Measurements from ENCODE around the gene ANKRD36.
"Not testable (repeated sequence)": the region's sequence is repeated elsewhere in the genome, so short reads cannot be mapped to it uniquely, and the experiment has no call there.

Gene ANKRD36

GRCh38 chr2:97113882-97114255 lies 916 bp downstream of the ANKRD36 start:
- not testable (repeated sequence) for DNase-seq (ENCODE audit: low spot score)

DNA sequence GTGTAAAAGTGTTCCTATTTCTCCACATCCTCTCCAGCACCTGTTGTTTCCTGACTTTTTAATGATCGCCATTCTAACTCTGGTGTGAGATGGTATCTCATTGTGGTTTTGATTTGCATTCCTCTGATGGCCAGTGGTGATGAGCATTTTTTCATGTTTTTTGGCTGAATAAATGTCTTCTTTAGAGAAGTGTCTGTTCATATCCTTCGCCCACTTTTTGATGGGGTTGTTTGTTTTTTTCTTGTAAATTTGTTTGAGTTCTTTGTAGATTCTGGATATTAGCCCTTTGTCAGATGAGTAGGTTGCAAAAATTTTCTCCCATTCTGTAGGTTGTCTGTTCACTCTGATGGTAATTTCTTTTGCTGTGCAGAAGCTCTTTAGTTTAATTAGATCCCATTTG lies 16.1 kb downstream of the ANKRD36 start:
- not testable (repeated sequence) for DNase-seq (ENCODE audit: low spot score)

- not testable (repeated sequence) for DNase-seq (ENCODE audit: low spot score)
Observed at GRCh38 chr2:97144016-97144415, 31.1 kb downstream of the ANKRD36 start.

DNA sequence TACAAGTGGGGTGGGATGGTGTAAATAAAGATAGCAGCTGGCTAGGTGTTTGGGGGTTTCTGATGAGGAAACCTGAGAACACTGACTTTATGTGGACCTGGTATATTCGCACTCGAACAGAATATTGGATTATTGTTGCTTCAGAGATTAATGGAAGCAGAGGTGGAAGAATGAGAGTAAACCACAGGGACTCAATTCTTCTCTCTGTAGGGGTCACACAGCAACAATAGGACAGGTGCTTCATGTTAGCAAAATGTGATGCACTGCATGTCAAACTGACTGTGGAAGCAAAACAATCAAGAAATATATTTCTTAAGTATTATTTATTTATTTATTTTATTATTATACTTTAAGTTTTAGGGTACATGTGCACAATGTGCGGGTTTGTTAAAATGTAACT lies 53.6 kb downstream of the ANKRD36 start:
- not testable (repeated sequence) for DNase-seq (ENCODE audit: low spot score)

DNA sequence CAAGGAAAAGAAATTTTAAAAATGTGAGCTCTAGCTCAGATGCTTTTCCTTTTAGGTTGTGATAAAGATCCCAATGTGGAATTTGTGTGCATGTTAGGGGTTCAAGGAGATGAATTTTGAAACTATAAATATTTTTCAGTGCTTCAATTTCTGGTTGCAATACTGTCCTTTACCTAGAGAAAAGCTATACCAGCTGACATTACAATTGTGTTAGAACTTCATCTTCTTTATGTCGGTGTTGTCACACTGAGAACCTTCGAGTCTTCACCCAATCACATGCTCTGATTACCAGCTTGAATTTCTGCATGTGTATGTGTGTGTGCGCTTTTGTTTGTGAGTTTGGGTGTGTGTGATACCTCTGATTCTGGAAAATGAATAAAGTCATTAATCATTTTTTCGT lies 55.0 kb downstream of the ANKRD36 start:
- DNase-seq (ENCODE audit: low spot score): not testable (repeated sequence)

- DNase-seq (ENCODE audit: low spot score): not testable (repeated sequence)
Observed at GRCh38 chr2:97168583-97168982, 55.6 kb downstream of the ANKRD36 start.

- not testable (repeated sequence) for DNase-seq (ENCODE audit: low spot score)
Observed at GRCh38 chr2:97180391-97180790, 67.4 kb downstream of the ANKRD36 start.

DNA sequence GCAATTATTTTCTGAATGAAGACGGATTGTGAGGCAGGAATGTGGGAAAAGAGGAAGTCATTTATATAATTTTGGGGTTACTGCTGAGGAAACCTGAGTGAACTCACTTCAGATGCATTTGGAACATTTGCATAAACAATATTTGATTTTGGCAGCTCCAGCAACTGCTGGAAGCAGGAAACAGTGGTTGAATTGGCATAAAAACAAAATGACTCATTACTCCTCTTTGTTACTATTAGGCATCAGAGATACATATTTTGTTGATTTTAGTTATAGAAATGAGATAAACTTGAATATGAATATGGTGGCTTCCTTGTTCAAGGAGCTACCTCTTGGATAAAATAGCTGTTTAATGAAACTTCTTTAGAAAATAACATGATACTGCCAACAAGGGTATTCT lies 82.4 kb downstream of the ANKRD36 start:
- not testable (repeated sequence) for DNase-seq (ENCODE audit: low spot score)

DNA sequence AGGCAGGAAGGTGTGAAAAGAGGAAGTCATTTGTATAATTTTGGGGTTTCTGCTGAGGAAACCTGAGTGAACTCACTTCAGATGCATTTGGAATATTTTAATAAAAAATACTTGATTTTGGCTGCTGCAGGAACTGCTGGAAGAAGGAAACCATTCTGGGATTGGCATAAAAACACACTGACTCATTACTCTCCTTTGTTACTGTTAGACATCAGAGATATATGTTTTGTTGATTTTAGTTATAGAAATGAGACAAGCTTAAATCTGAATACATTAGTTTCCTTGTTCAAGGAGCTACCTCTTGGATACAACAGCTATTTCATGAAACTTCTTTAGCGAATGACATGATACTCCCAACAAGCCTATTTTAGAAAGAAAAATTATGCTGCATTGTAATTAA lies 84.3 kb downstream of the ANKRD36 start:
- DNase-seq (ENCODE audit: low spot score): not testable (repeated sequence)

GRCh38 chr2:97200887-97201286 lies 87.9 kb downstream of the ANKRD36 start:
- DNase-seq (ENCODE audit: low spot score): not testable (repeated sequence)

DNA sequence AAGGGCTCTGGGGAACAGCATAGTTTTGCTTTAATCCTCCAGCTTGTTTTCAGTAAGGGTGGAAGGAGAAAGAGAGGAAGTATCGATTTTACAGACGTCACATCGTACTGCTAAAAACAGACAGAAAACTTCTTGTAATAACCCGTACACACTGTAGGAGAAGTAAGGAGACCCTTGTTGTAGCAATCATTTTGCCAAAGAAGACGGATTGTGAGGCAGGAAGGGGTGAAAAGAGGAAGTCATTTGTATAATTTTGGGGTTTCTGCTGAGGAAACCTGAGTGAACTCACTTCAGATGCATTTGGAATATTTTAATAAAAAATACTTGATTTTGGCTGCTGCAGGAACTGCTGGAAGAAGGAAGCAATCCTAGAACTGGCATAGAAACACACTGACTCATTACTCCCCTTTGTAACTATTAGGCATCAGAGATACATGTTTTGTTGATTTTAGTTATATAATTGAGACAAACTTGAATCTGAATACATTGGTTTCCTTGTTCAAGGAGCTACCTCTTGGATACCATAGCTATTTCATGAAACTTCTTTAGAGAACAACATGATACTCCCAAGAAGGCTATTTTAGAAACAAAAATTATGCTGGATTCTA lies 89.8 kb downstream of the ANKRD36 start:
- not testable (repeated sequence) for DNase-seq (ENCODE audit: low spot score)

GRCh38 chr2:97210325-97210724 lies 97.4 kb downstream of the ANKRD36 start:
- no peak for DNase-seq (ENCODE audit: low spot score)

DNA sequence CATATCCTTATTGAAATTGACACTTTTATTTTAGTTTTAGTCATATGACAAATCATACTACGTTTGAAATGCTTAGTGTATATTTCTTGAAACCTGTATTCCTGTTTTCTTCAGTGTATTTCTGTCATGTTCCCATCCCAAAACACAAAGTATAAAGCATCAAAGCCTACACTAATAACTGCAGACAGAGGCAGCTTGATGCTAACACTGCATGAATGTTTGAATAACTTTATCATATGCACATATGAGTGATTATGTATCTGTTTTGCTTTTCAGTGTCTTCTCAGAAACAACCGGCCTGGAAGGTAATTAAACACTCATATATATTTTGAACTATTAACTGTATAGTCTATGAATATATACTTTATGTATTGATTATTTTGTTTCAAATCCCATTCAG lies 102.1 kb downstream of the ANKRD36 start:
- DNase-seq (ENCODE audit: low spot score): not testable (repeated sequence)

DNA sequence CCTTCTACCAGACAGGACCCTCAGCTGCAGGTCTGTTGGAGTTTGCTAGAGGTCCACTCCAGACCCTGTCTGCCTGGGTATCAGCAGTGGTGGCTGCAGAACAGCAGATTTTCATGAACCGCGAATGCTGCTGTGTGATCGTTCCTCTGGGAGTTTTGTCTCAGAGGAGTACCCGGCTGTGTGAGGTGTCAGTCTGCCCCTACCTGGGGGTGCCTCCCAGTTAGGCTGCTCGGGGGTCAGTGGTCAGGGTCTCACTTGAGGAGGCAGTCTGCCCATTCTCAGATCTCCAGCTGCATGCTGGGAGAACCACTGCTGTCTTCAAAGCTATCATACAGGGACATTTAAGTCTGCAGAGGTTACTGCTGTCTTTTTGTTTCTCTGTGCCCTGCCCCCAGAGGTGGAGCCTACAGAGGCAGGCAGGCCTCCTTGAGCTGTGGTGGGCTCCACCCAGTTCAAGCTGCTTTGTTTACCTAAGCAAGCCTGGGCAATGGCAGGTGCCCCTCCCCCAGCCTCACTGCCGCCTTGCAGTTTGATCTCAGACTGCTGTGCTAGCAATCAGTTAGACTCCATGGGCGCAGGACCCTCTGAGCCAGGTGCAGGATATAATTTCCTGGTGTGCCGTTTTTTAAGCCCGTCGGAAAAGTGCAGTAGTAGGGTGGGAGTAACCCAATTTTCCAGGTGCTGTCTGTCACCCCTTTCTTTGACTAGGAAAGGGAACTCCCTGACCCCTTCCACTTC lies 118.1 kb downstream of the ANKRD36 start:
- DNase-seq (ENCODE audit: low spot score): not testable (repeated sequence)

- not testable (repeated sequence) for DNase-seq (ENCODE audit: low spot score)
Observed at GRCh38 chr2:97232981-97233380, 120.0 kb downstream of the ANKRD36 start.

DNA sequence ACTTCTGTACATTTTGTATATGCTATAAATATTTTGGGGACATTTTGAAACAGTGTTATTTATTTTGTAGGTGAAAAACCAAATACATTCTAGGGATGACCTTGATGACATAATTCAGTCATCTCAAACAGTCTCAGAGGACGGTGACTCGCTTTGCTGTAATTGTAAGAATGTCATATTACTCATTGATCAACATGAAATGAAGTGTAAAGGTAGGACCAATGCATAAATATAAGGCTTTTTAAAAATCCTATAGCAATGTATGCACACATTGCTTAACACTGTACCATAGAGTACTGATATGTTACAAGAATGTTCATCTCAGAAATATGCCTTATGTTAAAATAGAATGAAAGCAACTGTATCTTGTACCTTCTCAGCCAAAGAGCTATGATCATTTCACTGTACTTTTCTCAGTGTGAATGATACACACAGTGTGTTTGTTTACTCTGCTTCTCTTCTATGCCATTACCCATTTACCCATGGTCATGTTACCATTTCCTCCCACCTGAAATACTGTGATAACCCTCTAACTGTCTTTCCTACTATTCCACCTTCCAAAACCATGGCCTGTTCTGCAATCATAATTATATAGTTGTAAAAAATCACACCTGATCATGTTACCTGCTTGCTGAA lies 120.8 kb downstream of the ANKRD36 start:
- DNase-seq (ENCODE audit: low spot score): not testable (repeated sequence)

GRCh38 chr2:97261192-97261591 lies 148.2 kb downstream of the ANKRD36 start:
- DNase-seq (ENCODE audit: low spot score): not testable (repeated sequence)

DNA sequence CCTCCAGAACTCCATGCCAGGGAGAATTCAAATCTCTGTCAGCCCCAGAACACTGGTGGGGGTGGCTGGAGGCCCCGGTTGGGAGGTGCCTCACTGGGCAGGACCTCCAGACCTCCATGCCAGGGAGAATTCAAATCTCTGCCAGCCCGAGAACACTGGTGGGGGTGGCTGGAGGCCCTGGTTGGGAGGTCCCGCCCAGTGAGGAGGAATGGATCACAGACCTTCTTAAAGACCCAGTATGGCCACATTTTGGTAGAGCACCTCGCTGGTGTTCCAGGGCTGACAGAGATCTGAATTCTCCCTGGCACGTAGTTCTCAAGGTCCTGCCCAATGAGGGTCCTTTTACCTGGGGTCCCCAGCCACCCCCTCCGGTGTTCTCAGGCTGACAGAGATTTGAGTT lies 153.5 kb downstream of the ANKRD36 start:
- DNase-seq (ENCODE audit: low spot score): not testable (repeated sequence)

DNA sequence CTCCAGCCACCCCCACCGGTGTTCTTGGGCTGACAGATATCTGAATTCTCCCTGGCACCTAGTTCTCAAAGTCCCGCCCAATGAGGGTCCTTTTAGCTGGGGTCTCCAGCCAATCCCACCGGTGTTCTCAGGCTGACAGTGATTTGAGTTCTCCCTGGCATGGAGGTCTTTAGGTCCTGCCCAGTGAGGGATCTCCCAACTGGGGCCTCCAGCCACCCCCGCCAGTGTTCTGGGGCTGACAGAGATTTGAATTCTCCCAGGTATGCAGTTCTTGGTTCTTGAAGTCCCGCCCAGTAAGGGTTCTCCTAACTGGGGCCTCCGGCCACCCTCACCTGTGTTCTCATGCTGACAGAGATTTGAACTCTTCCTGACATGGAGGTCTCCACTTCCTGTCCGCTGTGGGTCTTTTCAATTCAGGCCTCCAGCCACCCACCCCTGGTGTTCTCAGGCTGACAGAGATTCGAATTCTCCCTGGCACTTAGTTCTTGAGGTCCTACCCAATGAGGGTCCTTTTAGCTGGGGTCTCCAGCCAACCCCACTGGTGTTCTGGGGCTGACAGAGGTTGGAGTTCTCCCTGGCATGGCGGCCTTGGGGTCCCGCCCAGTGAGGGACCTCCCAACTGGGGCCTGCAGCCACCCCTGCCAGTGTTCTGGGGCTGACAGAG lies 154.6 kb downstream of the ANKRD36 start:
- DNase-seq (ENCODE audit: low spot score): peak; percentile 1

DNA sequence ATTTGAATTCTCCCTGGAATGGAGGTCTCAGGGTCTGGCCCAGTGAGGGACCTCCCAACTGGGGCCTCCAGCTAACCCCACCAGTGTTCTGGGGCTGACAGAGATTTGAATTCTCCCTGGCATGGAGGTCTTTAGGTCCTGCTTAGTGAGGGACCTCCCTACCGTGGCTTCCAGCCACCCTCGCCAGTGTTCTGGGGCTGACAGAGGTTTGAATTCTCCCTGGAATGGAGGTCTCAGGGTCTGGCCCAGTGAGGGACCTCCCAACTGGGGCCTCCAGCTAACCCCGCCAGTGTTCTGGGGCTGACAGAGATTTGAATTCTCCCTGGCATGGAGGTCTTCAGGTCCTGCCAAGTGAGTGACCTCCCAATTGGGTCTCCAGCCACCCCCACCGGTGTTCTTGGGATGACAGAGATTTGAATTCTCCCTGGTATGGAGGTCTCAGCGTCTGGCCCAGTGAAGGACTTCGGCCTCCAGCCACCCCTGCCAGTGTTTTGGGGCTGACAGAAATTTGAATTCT lies 155.2 kb downstream of the ANKRD36 start:
- not testable (repeated sequence) for DNase-seq (ENCODE audit: low spot score)

DNA sequence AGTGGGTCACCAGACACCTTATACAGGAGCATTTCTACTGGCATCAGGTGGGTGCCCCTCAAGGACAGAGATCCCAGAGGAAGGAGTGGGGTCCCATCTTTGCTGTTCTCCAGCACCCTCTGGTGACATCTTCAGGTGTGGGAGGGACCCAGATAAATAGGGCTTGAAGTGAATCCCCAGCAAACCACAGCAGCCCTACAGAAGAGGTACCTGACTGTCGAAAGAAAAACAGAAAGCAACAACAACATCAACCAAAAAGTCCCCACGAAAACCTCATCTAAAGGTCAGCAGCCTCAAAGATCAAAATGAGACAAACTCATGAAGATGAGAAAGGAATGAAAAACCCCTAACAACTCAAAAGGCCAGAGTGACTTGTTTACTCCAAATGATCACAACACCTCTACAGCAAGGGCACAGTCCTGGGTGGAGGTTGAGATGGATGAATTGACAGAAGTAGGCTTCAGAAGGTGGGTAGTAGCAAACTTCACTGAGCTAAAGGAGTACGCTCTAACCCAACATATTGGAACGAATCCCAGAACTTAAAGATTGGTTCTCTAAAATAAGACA lies 163.4 kb downstream of the ANKRD36 start:
- not testable (repeated sequence) for DNase-seq (ENCODE audit: low spot score)

GRCh38 chr2:97285187-97285586 lies 172.2 kb downstream of the ANKRD36 start:
- DNase-seq (ENCODE audit: low spot score): not testable (repeated sequence)
